Effector memory CD8-positive, alpha-beta T cell (primary cell): ENCODE data around the gene SCRG1.

Experiments used
- ATAC-seq: fragments of 150-1000 bp; cut with Tn5 transposase; replicated peaks from 2 replicates; pipeline ENCODE4 v1.10.0; 2021; ENCODE audit warnings: mild to moderate bottlenecking, moderate library complexity
- DNase-seq, 3 experiments: peaks; one replicate each; pipeline ENCODE4 v3.0.0; 2021
- H3K27ac Mint-ChIP-seq, 2 donors: one replicate each; pipeline ENCODE4 v1.8.0; 2022; ENCODE audit warnings: mild to moderate bottlenecking in 2 of 2, mixed read lengths in 2 of 2, moderate library complexity in 2 of 2
- H3K27me3 Mint-ChIP-seq, 2 donors: one replicate each; pipeline ENCODE4 v1.8.0; 2022; ENCODE audit warnings: mixed read lengths in 2 of 2
- H3K36me3 Mint-ChIP-seq: one replicate; pipeline ENCODE4 v1.8.0; 2022; ENCODE audit warnings: mild to moderate bottlenecking, moderate library complexity, mixed read lengths; ENCODE audit not compliant: insufficient read depth
- H3K4me1 Mint-ChIP-seq, 2 donors: one replicate each; pipeline ENCODE4 v1.8.0; 2022; ENCODE audit warnings: low read depth in 2 of 2, mixed read lengths in 2 of 2
- H3K4me3 Mint-ChIP-seq, 2 donors: one replicate each; pipeline ENCODE4 v1.8.0; 2022; ENCODE audit warnings: mild to moderate bottlenecking in 2 of 2, mixed read lengths in 2 of 2, moderate library complexity in 2 of 2
- H3K9me3 Mint-ChIP-seq, 2 donors: one replicate each; pipeline ENCODE4 v1.8.0; 2022; ENCODE audit warnings: mixed read lengths in 2 of 2

SCRG1 gene

GRCh38 chr4:173401063-173401462 lies 2.1 kb upstream of the SCRG1 start:
- Mint-ChIP-seq H3K27ac (no peak overlapping the region), H3K27me3 (no peaks in the 10 kb centered on the region), H3K36me3 (no peaks in the 10 kb centered on the region), H3K4me1 (no peaks in the 10 kb centered on the region), H3K9me3 (no peaks in the 10 kb centered on the region), H3K4me3 (no peak overlapping the region)
- no peak for DNase-seq
- no peak for ATAC-seq

GRCh38 chr4:173398220-173398619 lies 696 bp downstream of the SCRG1 start:
- DNase-seq: no peak
- ATAC-seq: no peak
- Mint-ChIP-seq H3K36me3 (no peaks in the 10 kb centered on the region), H3K4me1 (no peaks in the 10 kb centered on the region), H3K27ac (no peak overlapping the region), H3K27me3 (no peaks in the 10 kb centered on the region), H3K4me3 (no peak overlapping the region), H3K9me3 (no peaks in the 10 kb centered on the region)

GRCh38 chr4:173397604-173398003 lies 1.3 kb downstream of the SCRG1 start:
- H3K9me3 Mint-ChIP-seq: no peaks in the 10 kb centered on the region
- DNase-seq (no peak), ATAC-seq (no peak)
- no peaks in the 10 kb centered on the region for H3K36me3 Mint-ChIP-seq
- no peaks in the 10 kb centered on the region for H3K27me3 Mint-ChIP-seq
- no peaks in the 10 kb centered on the region for H3K4me1 Mint-ChIP-seq
- H3K27ac Mint-ChIP-seq: no peak overlapping the region
- H3K4me3 Mint-ChIP-seq: no peak overlapping the region

DNA sequence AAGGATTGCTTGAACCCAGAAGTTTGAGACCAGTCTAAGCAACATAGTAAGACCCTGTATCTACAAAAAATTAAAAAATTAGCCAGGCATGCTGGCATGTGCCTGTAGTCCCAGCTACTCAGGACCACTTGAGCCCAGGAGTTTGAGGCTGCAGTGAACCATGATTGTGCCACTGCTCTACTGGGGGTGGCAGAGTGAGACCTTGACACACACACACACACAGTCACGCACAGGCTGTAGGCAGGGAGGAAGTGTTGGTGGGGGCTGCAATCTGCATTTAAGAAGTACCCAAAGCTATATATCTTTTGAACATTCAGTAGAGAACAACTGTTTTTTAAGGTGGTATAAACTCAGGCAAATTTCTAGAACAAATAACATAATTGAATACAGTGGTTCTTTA lies 7.2 kb downstream of the SCRG1 start:
- no peak for DNase-seq
- ATAC-seq: no peak
- Mint-ChIP-seq H3K27me3 (no peaks in the 10 kb centered on the region), H3K4me1 (no peaks in the 10 kb centered on the region), H3K27ac (no peak overlapping the region), H3K9me3 (no peaks in the 10 kb centered on the region), H3K4me3 (no peak overlapping the region), H3K36me3 (peaks cover 3% of the 10 kb centered on the region)

- Mint-ChIP-seq H3K4me1 (no peaks in the 10 kb centered on the region), H3K4me3 (no peak overlapping the region), H3K27ac (no peak overlapping the region), H3K9me3 (no peaks in the 10 kb centered on the region), H3K36me3 (peaks cover 3% of the 10 kb centered on the region), H3K27me3 (no peaks in the 10 kb centered on the region)
- no peak for DNase-seq
- no peak for ATAC-seq
These were observed 12.2 kb downstream of the SCRG1 start for GRCh38 chr4:173386751-173387150.

DNA sequence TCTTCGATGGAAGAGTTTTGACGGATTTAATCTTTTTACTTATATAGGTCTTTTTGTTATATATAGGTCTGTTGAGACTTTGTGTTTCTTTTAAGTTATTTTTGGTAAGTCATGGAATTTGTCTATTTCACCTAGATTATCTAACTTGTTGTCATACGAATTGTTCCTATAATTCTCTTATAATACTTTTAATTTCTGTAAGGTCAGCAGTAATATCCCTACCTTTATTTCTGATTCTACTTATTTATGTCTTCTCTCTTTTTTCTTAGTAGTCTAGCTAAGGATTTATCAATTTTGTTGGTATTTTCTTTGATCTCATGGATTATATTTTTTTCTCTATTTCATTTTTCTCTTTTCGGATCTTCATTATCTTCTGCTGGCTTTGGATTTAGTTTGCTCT lies 16.6 kb downstream of the SCRG1 start:
- Mint-ChIP-seq H3K36me3 (no peaks in the 10 kb centered on the region), H3K27me3 (no peaks in the 10 kb centered on the region), H3K4me3 (no peak overlapping the region), H3K27ac (no peak overlapping the region), H3K9me3 (no peaks in the 10 kb centered on the region), H3K4me1 (peaks cover 0 to 2% of the 10 kb centered on the region in 2 donors)
- ATAC-seq (no peak), DNase-seq (no peak)

GRCh38 chr4:173381610-173382009 lies 17.3 kb downstream of the SCRG1 start:
- H3K9me3 Mint-ChIP-seq: no peaks in the 10 kb centered on the region
- H3K36me3 Mint-ChIP-seq: no peaks in the 10 kb centered on the region
- DNase-seq: no peak
- H3K4me1 Mint-ChIP-seq: peaks cover 0 to 2% of the 10 kb centered on the region in 2 donors
- no peaks in the 10 kb centered on the region for H3K27me3 Mint-ChIP-seq
- H3K27ac Mint-ChIP-seq: no peak overlapping the region
- no peak overlapping the region for H3K4me3 Mint-ChIP-seq
- no peak for ATAC-seq

DNA sequence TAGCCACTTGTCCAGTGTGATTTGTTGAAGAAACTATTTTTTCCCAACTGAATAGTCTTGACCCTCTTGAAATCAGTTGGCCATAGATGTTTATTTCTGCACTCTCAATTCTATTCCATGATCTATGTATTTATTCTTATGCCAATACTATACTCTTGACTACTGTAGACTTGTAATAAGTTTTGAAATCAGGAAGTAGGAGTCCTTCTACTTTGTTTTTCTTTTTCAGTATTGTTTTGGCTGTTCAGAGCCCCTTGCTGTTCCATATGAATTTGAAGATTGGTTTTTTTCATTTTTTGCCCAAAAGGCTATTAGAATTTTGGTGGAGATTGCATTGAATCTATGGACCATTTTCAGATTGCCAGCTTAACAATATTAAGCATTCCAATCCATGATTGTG lies 17.9 kb downstream of the SCRG1 start:
- Mint-ChIP-seq H3K36me3 (no peaks in the 10 kb centered on the region), H3K27ac (no peak overlapping the region), H3K4me3 (no peak overlapping the region), H3K27me3 (no peaks in the 10 kb centered on the region), H3K9me3 (no peaks in the 10 kb centered on the region), H3K4me1 (peaks cover 0 to 2% of the 10 kb centered on the region in 2 donors)
- ATAC-seq: no peak
- DNase-seq: no peak

GRCh38 chr4:173379929-173380328 lies 19.0 kb downstream of the SCRG1 start:
- Mint-ChIP-seq H3K36me3 (no peaks in the 10 kb centered on the region), H3K4me1 (peaks cover 0 to 2% of the 10 kb centered on the region in 2 donors), H3K4me3 (no peak overlapping the region), H3K27ac (no peak overlapping the region), H3K27me3 (no peaks in the 10 kb centered on the region), H3K9me3 (no peaks in the 10 kb centered on the region)
- no peak for ATAC-seq
- no peak for DNase-seq

DNA sequence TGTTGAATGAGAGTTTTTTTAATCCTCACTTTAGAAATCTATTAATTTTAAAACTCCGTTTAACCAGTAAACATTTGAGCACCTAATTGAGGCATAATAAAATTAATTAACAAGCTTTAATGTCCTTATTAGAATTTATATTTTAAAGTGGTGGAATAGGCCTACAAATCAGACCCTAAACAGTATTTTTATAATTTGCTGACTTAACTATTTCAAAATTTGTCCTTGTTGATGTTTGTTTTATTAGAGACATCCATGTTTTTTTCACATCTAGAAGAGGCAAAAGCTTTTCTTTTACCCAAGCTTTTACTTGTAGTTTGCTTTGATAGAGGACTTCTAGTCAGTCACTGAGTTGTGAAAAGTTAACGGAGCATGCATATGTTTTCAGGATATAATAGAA lies 24.3 kb downstream of the SCRG1 start:
- no peak overlapping the region for H3K27ac Mint-ChIP-seq
- no peaks in the 10 kb centered on the region for H3K9me3 Mint-ChIP-seq
- H3K27me3 Mint-ChIP-seq: no peaks in the 10 kb centered on the region
- no peak overlapping the region for H3K4me3 Mint-ChIP-seq
- peaks cover 23% of the 10 kb centered on the region for H3K36me3 Mint-ChIP-seq
- peaks cover 7 to 12% of the 10 kb centered on the region in 2 donors for H3K4me1 Mint-ChIP-seq
- no peak for ATAC-seq
- DNase-seq: no peak

DNA sequence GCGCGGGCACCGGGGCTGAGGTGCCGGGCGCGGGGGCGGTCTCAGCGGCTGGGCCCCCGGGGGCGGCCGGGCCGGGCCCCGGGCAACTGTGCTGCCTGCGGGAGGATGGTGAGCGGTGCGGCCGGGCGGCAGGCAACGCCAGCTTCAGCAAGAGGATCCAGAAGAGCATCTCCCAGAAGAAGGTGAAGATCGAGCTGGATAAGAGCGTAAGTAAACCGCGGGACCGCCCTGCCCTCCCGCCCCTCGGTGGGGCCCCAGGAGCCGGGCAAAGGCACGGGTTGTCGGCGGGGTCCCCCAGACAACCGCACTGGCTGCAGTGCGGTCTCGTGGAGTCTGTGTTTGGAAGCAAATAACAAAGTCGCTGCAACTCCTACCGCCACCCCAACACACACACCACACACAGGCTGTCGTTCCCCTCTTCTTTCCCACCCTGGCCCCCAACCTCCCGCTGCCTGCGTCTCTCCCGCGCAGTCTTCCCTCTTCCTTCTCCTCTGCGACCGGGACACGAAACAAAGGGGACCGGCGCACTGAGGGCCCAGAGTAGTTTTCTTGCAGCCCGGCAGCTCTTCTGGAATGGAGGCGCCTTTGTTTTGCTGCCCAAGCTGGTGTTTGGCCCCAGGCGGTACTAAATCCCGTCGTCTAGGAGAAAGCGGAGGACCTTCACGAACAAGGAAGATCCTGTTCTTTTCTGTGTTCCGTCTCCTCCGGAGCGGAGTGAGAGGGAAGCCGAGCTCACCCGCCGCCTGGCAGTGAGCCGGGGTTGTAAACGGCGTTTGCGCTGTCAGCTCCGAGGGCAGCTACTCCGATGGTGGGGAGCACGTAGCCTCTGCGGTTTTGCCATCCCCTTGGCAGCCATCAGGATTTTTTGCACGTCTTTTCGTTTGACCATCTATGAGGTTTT lies 27.4 kb downstream of the SCRG1 start:
- DNase-seq: peak; percentile 36 to 42 (median 38)
- no peaks in the 10 kb centered on the region for H3K9me3 Mint-ChIP-seq
- H3K4me1 Mint-ChIP-seq: peaks cover 20 to 23% of the 10 kb centered on the region in 2 donors
- H3K36me3 Mint-ChIP-seq: peaks cover 28% of the 10 kb centered on the region
- peak overlapping the region; percentile 89 to 97 for H3K27ac Mint-ChIP-seq
- H3K27me3 Mint-ChIP-seq: no peaks in the 10 kb centered on the region
- peak; percentile 8 for ATAC-seq
- peak overlapping the region; percentile 99 for H3K4me3 Mint-ChIP-seq

GRCh38 chr4:173370477-173371291 lies 28.2 kb downstream of the SCRG1 start, which contains the start of gene SAP30:
SAP30 (plus strand) TSS chr4:173370954; CDS start chr4:173371183, 229 bp downstream.
- peak; percentile 81 for ATAC-seq

GRCh38 chr4:173370130-173370476 lies 28.8 kb downstream of the SCRG1 start:
- ATAC-seq: peak; percentile 36
- Mint-ChIP-seq H3K36me3 (peaks cover 28% of the 10 kb centered on the region), H3K4me3 (peak overlapping the region; percentile 99), H3K9me3 (no peaks in the 10 kb centered on the region), H3K4me1 (peaks cover 25 to 30% of the 10 kb centered on the region in 2 donors), H3K27ac (peak overlapping the region; percentile 89 to 97), H3K27me3 (no peaks in the 10 kb centered on the region)
- DNase-seq: no peak

More at GRCh38 chr4:173370477-173371291, 28.2 kb downstream of the SCRG1 start, which contains the start of gene SAP30:
- Mint-ChIP-seq H3K4me3 (peak within 1 kb of the TSS; percentile 99), H3K36me3 (peaks cover 28% of the 10 kb centered on the region), H3K27ac (peak within 1 kb of the TSS; percentile 89 to 97), H3K9me3 (no peaks in the 10 kb centered on the region), H3K27me3 (no peaks in the 10 kb centered on the region), H3K4me1 (peaks cover 23 to 24% of the 10 kb centered on the region in 2 donors)
- peak; percentile 91 to 95 (median 93) for DNase-seq
